Measurements from ENCODE around the gene FZD8. TPM values are rescaled to one million over a fixed set of nuclear protein-coding genes. Genes with fewer than 3 reads are reported as not detected.
"Not testable (repeated sequence)": the region's sequence is repeated elsewhere in the genome, so short reads cannot be mapped to it uniquely, and the experiment has no call there.

Gene FZD8
- total RNA-seq, 1 experiment from 2014 or later: 0.22 TPM

DNA sequence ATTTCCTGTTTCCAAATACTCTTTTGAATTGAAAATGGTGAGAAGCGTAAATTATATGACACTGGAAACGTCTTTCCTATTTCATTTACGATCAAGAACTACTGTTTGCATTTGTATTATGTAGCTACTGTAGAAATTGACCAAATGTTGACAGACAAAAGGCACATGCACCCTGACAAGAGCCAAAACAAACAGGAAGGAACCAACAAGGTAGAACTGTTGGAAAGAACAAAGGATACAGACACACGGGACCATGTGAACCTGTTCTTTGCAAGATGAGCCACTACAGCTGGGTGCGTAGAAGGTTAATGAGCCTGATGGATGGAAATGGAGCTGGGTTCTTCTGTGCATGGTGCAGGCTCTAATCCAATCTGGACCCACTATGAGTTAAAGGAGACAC lies 48.4 kb upstream of the FZD8 start (continued):
- TF ChIP-seq, protein P1, sequence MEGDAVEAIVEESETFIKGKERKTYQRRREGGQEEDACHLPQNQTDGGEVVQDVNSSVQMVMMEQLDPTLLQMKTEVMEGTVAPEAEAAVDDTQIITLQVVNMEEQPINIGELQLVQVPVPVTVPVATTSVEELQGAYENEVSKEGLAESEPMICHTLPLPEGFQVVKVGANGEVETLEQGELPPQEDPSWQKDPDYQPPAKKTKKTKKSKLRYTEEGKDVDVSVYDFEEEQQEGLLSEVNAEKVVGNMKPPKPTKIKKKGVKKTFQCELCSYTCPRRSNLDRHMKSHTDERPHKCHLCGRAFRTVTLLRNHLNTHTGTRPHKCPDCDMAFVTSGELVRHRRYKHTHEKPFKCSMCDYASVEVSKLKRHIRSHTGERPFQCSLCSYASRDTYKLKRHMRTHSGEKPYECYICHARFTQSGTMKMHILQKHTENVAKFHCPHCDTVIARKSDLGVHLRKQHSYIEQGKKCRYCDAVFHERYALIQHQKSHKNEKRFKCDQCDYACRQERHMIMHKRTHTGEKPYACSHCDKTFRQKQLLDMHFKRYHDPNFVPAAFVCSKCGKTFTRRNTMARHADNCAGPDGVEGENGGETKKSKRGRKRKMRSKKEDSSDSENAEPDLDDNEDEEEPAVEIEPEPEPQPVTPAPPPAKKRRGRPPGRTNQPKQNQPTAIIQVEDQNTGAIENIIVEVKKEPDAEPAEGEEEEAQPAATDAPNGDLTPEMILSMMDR (IDR thresholded peaks at IDR 0.05 in 2 of 3, conservative IDR thresholded peaks at IDR 0.05 in 1 of 3; ENCODE audit: borderline replicate concordance in 1 of 3, insufficient read depth in 1 of 3, low read depth in 2 of 3, low read length in 2 of 3): no peak
- TF ChIP-seq ELF1 (IDR thresholded peaks at IDR 0.05; ENCODE audit: borderline replicate concordance, low read depth): no peak
- TF ChIP-seq EZH2phosphoT487 (IDR thresholded peaks at IDR 0.05; ENCODE audit: borderline replicate concordance): no peak
- no peak for TF ChIP-seq RAD21 (IDR thresholded peaks at IDR 0.05; ENCODE audit: low read depth)
- TF ChIP-seq JUND (IDR thresholded peaks at IDR 0.05): no peak
- TF ChIP-seq POLR2A (IDR thresholded peaks at IDR 0.05; ENCODE audit: borderline replicate concordance, extremely low read depth, insufficient read depth, insufficient read length): no peak

DNA sequence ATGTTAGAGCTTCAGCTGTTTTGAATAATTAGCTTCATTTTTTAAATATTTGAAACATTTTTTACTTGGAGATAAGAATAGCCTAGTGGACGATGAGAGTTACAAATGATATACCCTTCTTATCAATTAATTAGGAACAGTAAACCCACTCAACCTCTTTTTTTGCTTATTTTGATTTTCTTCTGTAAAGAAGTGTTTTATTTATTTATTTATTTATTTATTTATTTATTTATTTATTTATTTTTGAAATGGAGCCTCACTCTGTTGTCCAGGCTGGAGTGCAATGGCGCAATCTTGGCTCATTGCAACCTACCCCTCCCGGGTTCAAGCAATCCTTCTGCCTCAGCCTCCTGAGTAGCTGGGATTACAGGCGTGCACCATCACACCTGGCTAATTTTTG lies 43.8 kb upstream of the FZD8 start:
- H3K9me2 ChIP-seq (ENCODE audit: insufficient read depth); BruUV-seq (replicated peaks); H3K9me3 ChIP-seq (ENCODE audit: control insufficient read depth in 1 of 2, insufficient read depth in 1 of 2, low read depth in 1 of 2, low read length in 2 of 2); RAD21 ChIA-PET (ENCODE audit: low non-redundant PET in 1 of 2, low total read pairs in 2 of 2, uncharacterized antibody in 2 of 2, unreplicated experiment in 2 of 2); CTCF ChIA-PET; H3K36me3 ChIP-seq (ENCODE audit: control insufficient read depth in 1 of 2, insufficient read depth in 2 of 2, low read length in 2 of 2); H3K4me3 ChIP-seq (replicated peaks in 1 of 2; ENCODE audit: low read depth in 1 of 2, low read length in 2 of 2); POLR2A ChIA-PET; H3K79me2 ChIP-seq (ENCODE audit: insufficient read depth, low read length); H3K9ac ChIP-seq (ENCODE audit: low read length); H3K4me2 ChIP-seq (ENCODE audit: low read length); H3K4me1 ChIP-seq (ENCODE audit: control insufficient read depth in 1 of 2, insufficient read depth in 2 of 2, low read length in 2 of 2); ATAC-seq; DNase-seq (ENCODE audit: low read depth, low spot score); intact Hi-C loops (cut with micrococcal nuclease); H3K27me3 ChIP-seq (ENCODE audit: insufficient read depth, low read length); H4K20me1 ChIP-seq (ENCODE audit: insufficient read depth); H3K27ac ChIP-seq (ENCODE audit: low read depth, low read length); H2AFZ ChIP-seq (ENCODE audit: low read depth, low read length, poor library complexity, severe bottlenecking): not testable (repeated sequence)

DNA sequence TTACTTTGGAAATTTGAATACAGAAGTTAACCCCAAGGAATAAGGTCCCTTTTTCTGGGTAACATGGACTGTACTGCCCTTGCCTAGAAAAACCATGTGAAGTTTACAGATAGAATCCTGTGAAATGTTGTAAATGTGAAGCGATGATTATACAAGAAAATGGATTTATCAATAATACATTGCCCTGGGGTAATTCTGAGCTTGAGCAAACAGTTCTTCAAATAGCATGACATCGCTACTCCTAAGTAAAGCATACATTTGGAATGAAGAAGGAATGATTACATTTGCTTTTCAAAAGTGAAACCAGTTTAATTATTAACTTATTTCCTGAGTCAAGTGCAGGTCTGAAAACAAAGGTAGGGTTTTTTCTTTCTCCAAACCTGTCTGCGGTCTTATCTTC lies 43.3 kb upstream of the FZD8 start:
- H3K79me2 ChIP-seq (ENCODE audit: insufficient read depth, low read length): no peaks in the 10 kb centered on the region
- CTCF ChIA-PET: no interaction called here
- no peaks in the 10 kb centered on the region for H3K4me1 ChIP-seq (ENCODE audit: control insufficient read depth in 1 of 2, insufficient read depth in 2 of 2, low read length in 2 of 2)
- H3K4me2 ChIP-seq (ENCODE audit: low read length): no peak overlapping the region
- no peaks in the 10 kb centered on the region for H3K36me3 ChIP-seq (ENCODE audit: control insufficient read depth in 1 of 2, insufficient read depth in 2 of 2, low read length in 2 of 2)
- no peak overlapping the region for H2AFZ ChIP-seq (ENCODE audit: low read depth, low read length, poor library complexity, severe bottlenecking)
- H4K20me1 ChIP-seq (ENCODE audit: insufficient read depth): no peaks in the 10 kb centered on the region
- H3K4me3 ChIP-seq (replicated peaks in 1 of 2; ENCODE audit: low read depth in 1 of 2, low read length in 2 of 2): no peak overlapping the region
- DNase-seq (ENCODE audit: low read depth, low spot score) (no peak), ATAC-seq (no peak)
- no peak overlapping the region for H3K27ac ChIP-seq (ENCODE audit: low read depth, low read length)
- RAD21 ChIA-PET (ENCODE audit: low non-redundant PET in 1 of 2, low total read pairs in 2 of 2, uncharacterized antibody in 2 of 2, unreplicated experiment in 2 of 2): no interaction called here
- no peak overlapping the region for H3K9ac ChIP-seq (ENCODE audit: low read length)
- POLR2A ChIA-PET: no interaction called here
- peaks cover 3% of the 10 kb centered on the region; the same call in 1 of the 2 replicates for H3K27me3 ChIP-seq (ENCODE audit: insufficient read depth, low read length)
- BruUV-seq (replicated peaks): no TSS peak
- no peaks in the 10 kb centered on the region for H3K9me2 ChIP-seq (ENCODE audit: insufficient read depth)
- no peaks in the 10 kb centered on the region for H3K9me3 ChIP-seq (ENCODE audit: control insufficient read depth in 1 of 2, insufficient read depth in 1 of 2, low read depth in 1 of 2, low read length in 2 of 2)
- intact Hi-C loops (cut with micrococcal nuclease): no loop called here
- TF ChIP-seq ZNF274 (IDR thresholded peaks at IDR 0.05; ENCODE audit: low read depth, low read length): no peak
- TF ChIP-seq, protein P1 (IDR thresholded peaks at IDR 0.05 in 2 of 3, conservative IDR thresholded peaks at IDR 0.05 in 1 of 3; ENCODE audit: borderline replicate concordance in 1 of 3, insufficient read depth in 1 of 3, low read depth in 2 of 3, low read length in 2 of 3): no peak
- no peak for TF ChIP-seq ZFX (IDR thresholded peaks at IDR 0.05)
- TF ChIP-seq, protein P2, sequence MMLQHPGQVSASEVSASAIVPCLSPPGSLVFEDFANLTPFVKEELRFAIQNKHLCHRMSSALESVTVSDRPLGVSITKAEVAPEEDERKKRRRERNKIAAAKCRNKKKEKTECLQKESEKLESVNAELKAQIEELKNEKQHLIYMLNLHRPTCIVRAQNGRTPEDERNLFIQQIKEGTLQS (IDR thresholded peaks at IDR 0.05): no peak
- no peak for TF ChIP-seq POLR2AphosphoS5 (IDR thresholded peaks at IDR 0.05; ENCODE audit: low read depth, low read length)
- TF ChIP-seq, protein P3, sequence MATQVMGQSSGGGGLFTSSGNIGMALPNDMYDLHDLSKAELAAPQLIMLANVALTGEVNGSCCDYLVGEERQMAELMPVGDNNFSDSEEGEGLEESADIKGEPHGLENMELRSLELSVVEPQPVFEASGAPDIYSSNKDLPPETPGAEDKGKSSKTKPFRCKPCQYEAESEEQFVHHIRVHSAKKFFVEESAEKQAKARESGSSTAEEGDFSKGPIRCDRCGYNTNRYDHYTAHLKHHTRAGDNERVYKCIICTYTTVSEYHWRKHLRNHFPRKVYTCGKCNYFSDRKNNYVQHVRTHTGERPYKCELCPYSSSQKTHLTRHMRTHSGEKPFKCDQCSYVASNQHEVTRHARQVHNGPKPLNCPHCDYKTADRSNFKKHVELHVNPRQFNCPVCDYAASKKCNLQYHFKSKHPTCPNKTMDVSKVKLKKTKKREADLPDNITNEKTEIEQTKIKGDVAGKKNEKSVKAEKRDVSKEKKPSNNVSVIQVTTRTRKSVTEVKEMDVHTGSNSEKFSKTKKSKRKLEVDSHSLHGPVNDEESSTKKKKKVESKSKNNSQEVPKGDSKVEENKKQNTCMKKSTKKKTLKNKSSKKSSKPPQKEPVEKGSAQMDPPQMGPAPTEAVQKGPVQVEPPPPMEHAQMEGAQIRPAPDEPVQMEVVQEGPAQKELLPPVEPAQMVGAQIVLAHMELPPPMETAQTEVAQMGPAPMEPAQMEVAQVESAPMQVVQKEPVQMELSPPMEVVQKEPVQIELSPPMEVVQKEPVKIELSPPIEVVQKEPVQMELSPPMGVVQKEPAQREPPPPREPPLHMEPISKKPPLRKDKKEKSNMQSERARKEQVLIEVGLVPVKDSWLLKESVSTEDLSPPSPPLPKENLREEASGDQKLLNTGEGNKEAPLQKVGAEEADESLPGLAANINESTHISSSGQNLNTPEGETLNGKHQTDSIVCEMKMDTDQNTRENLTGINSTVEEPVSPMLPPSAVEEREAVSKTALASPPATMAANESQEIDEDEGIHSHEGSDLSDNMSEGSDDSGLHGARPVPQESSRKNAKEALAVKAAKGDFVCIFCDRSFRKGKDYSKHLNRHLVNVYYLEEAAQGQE (IDR thresholded peaks at IDR 0.05; ENCODE audit: low read depth): no peak

All from HCT116 (cell line).